GM18517 (cell line): Measurements from ENCODE around the gene CHN2.

Source experiments
- ATAC-seq: cut with Tn5 transposase; IDR thresholded peaks from one replicate; pipeline ENCODE4 v1.9.1; 2021; ENCODE audit warnings: mild to moderate bottlenecking, moderate library complexity; ENCODE audit not compliant: unreplicated experiment

CHN2 gene

GRCh38 chr7:29457141-29457561 lies 262.6 kb downstream of the CHN2 start:
- ATAC-seq, result no peak

- no peak for ATAC-seq
Observed at GRCh38 chr7:29457565-29458011, 263.0 kb downstream of the CHN2 start.

- ATAC-seq, result no peak
Observed at GRCh38 chr7:29458933-29459332, 264.4 kb downstream of the CHN2 start.

- ATAC-seq, result no peak
Observed at GRCh38 chr7:29459589-29459988, 265.0 kb downstream of the CHN2 start.

- ATAC-seq, result no peak
Observed at GRCh38 chr7:29461996-29462395, 267.4 kb downstream of the CHN2 start.

- ATAC-seq, result no peak
Observed at GRCh38 chr7:29463504-29464158, 269.1 kb downstream of the CHN2 start.

- no peak for ATAC-seq
Observed at GRCh38 chr7:29464753-29465152, 270.2 kb downstream of the CHN2 start.

GRCh38 chr7:29467193-29467926 lies 272.8 kb downstream of the CHN2 start:
- no peak for ATAC-seq

GRCh38 chr7:29468196-29468595 lies 273.6 kb downstream of the CHN2 start:
- no peak for ATAC-seq

- no peak for ATAC-seq
Observed at GRCh38 chr7:29469281-29469680, 274.7 kb downstream of the CHN2 start.

GRCh38 chr7:29469976-29470557 lies 275.5 kb downstream of the CHN2 start:
- no peak for ATAC-seq

GRCh38 chr7:29471444-29472138 lies 277.0 kb downstream of the CHN2 start:
- no peak for ATAC-seq

GRCh38 chr7:29476916-29477315 lies 282.3 kb downstream of the CHN2 start:
- ATAC-seq, result no peak

GRCh38 chr7:29478226-29478625 lies 283.7 kb downstream of the CHN2 start:
- ATAC-seq, result no peak

- no peak for ATAC-seq
Observed at GRCh38 chr7:29478687-29479240, 284.2 kb downstream of the CHN2 start.

- no peak for ATAC-seq
Observed at GRCh38 chr7:29479301-29480200, 285.0 kb downstream of the CHN2 start.

GRCh38 chr7:29480451-29480850 lies 285.9 kb downstream of the CHN2 start:
- ATAC-seq, result no peak

GRCh38 chr7:29480934-29481651 lies 286.5 kb downstream of the CHN2 start:
- no peak for ATAC-seq

- ATAC-seq, result no peak
Observed at GRCh38 chr7:29482056-29482455, 287.5 kb downstream of the CHN2 start.
